Adrenal gland (tissue), 5 donors: Measurements from ENCODE around the gene AUTS2.

Experiments
- POLR2A ChIP-seq, 2 donors: fragments of 450-650 bp; IDR thresholded peaks; one replicate each; pipeline ENCODE4 v1.6.1; 2017; ENCODE audit warnings: antibody characterized with exemption in 2 of 2, mild to moderate bottlenecking in 2 of 2, moderate library complexity in 1 of 2
- TF ChIP-seq, protein P1 (sequence below), 6 experiments: fragments of 450-650 bp in 4 of 6; fragments of 200-600 bp in 2 of 6; sonication (generic) in 1 of 6; IDR thresholded peaks; 1 replicate in 5 of 6; 2 replicates in 1 of 6; pipeline versions ENCODE4 v1.5.1 to v1.8.0; 2016 to 2021; ENCODE audit warnings: antibody characterized with exemption in 6 of 6, mild to moderate bottlenecking in 2 of 6, moderate library complexity in 1 of 6
- donor health status: DM: no; HTN: no; CAD: no.

DNA sequence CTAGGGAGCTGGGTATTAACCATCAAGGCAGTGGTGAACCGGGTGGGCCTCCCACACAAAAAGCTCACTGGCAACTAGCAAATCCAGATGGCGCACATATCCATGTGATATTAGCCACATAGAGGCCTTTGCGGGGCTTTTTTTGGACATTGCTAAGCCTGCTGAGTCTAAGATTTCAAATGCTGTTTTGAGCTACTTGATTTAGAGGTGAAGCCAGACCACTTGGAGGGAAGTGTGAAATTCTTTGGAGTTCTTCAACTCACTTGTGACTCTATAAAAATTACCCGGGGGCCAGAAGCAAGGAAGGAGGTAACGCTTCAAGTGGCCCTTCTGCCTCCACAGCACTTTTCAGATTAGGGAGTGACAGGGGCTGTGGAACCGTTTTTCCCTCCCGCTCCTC is 913.9 kb downstream of the AUTS2 start:
- TF ChIP-seq POLR2A (IDR thresholded peaks at IDR 0.05) = no peak
- TF ChIP-seq, protein P1, sequence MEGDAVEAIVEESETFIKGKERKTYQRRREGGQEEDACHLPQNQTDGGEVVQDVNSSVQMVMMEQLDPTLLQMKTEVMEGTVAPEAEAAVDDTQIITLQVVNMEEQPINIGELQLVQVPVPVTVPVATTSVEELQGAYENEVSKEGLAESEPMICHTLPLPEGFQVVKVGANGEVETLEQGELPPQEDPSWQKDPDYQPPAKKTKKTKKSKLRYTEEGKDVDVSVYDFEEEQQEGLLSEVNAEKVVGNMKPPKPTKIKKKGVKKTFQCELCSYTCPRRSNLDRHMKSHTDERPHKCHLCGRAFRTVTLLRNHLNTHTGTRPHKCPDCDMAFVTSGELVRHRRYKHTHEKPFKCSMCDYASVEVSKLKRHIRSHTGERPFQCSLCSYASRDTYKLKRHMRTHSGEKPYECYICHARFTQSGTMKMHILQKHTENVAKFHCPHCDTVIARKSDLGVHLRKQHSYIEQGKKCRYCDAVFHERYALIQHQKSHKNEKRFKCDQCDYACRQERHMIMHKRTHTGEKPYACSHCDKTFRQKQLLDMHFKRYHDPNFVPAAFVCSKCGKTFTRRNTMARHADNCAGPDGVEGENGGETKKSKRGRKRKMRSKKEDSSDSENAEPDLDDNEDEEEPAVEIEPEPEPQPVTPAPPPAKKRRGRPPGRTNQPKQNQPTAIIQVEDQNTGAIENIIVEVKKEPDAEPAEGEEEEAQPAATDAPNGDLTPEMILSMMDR (IDR thresholded peaks at IDR 0.05) = no peak
